K562 (cell line): ENCODE data around the gene PRODH2. TPM values are rescaled to one million over a fixed set of nuclear protein-coding genes. Genes with fewer than 3 reads are reported as not detected.

ENCODE experiments used
- ATAC-seq: fragments of 200-7000 bp; cut with Tn5 transposase; 3 replicates; pipeline ENCODE4 v1.9.1; 2020; ENCODE audit warnings: moderate library complexity
- BruUV-seq: library from RNA; stranded (reverse); fragments of 400-500 nt; replicated peaks from 2 replicates; lab custom pipeline; 2021; lab: Mats Ljungman, UMichigan
- CTCF ChIA-PET: fragments of 300-600 bp; formaldehyde crosslinking; extraction: SDS; loops from one replicate; lab custom pipeline; 2021; ENCODE audit warnings: low intra/inter-chr PET ratio; lab: Yijun Ruan, JAX
- POLR2A ChIA-PET: fragments of 300-600, 350-650 bp; sonication (Branson Sonifier 250); formaldehyde crosslinking; extraction: SDS; loops from one replicate; lab custom pipeline; 2021; ENCODE audit warnings: antibody characterized with exemption, inconsistent platforms; lab: Yijun Ruan, JAX
- DNase-seq, 4 experiments: peaks; one replicate each; pipeline versions ENCODE4 v3.0.0 to v3.0.0-alpha.2; 2011 to 2018; ENCODE audit warnings: low spot score in 3 of 4, mixed read lengths in 3 of 4; ENCODE audit errors: extremely low read depth in 1 of 4
- FAIRE-seq: peaks from 2 replicates; lab custom pipeline; 2011; peaks lifted over from hg19 to GRCh38; lab: Jason Lieb, UNC
- H2AFZ ChIP-seq: 2 replicates; pipeline ENCODE4 v1.6.0; 2011; ENCODE audit warnings: low read depth, low read length, control low read depth, inconsistent platforms
- H3K27ac ChIP-seq: fragments of 200-600 bp; 3 replicates; pipeline ENCODE4 v1.8.0; 2011; ENCODE audit warnings: low read depth, mild to moderate bottlenecking, control low read depth, inconsistent platforms, low read length, moderate library complexity, mixed read lengths; ENCODE audit errors: extremely low read depth
- H3K27me3 ChIP-seq, 2 experiments: fragments of 300-600 bp in 1 of 2; 2 replicates in 1 of 2; 3 replicates in 1 of 2; pipeline versions ENCODE4 v1.6.0 to v1.8.0; 2011; ENCODE audit warnings: inconsistent platforms in 2 of 2, low read length in 2 of 2, mild to moderate bottlenecking in 1 of 2, mixed read lengths in 1 of 2, moderate library complexity in 1 of 2; ENCODE audit not compliant: control insufficient read depth in 2 of 2, insufficient read depth in 2 of 2
- H3K36me3 ChIP-seq: fragments of 300-600 bp; 3 replicates; pipeline ENCODE4 v1.8.0; 2011; ENCODE audit warnings: mild to moderate bottlenecking, low read length, inconsistent platforms; ENCODE audit not compliant: control insufficient read depth, insufficient read depth
- H3K4me1 ChIP-seq, 2 experiments: fragments of 200-600 bp in 1 of 2; replicated peaks in 1 of 2; 2 replicates in 1 of 2; 3 replicates in 1 of 2; pipeline versions ENCODE4 v1.5.1 to v1.8.0; 2011; ENCODE audit warnings: inconsistent platforms in 2 of 2, low read length in 2 of 2, mild to moderate bottlenecking in 1 of 2, mixed read lengths in 1 of 2, moderate library complexity in 1 of 2; ENCODE audit not compliant: control insufficient read depth in 2 of 2, insufficient read depth in 2 of 2
- H3K4me2 ChIP-seq: 2 replicates; pipeline ENCODE4 v1.6.1; 2011; ENCODE audit warnings: low read length, control low read depth, inconsistent platforms, mixed read lengths; ENCODE audit not compliant: insufficient read depth
- H3K4me3 ChIP-seq: fragments of 200-600 bp; sonication (generic), shearing (Covaris generic); 2 replicates; pipeline ENCODE4 v1.5.1; 2016; ENCODE audit warnings: control low read depth, inconsistent platforms
- H3K79me2 ChIP-seq: fragments of 200-600 bp; 3 replicates; pipeline ENCODE4 v1.8.0; 2011; ENCODE audit warnings: low read length, inconsistent platforms; ENCODE audit not compliant: control insufficient read depth, insufficient read depth
- H3K9ac ChIP-seq, 2 experiments: 2 replicates each; pipeline versions ENCODE4 v1.6.0 to v1.6.1; 2011; ENCODE audit warnings: low read depth in 2 of 2, low read length in 2 of 2, control low read depth in 1 of 2, inconsistent platforms in 1 of 2, mild to moderate bottlenecking in 1 of 2, mixed read lengths in 1 of 2; ENCODE audit not compliant: insufficient read depth in 1 of 2
- H3K9me1 ChIP-seq: one replicate; pipeline ENCODE4 v1.6.0; 2011; ENCODE audit warnings: inconsistent platforms, mild to moderate bottlenecking, low read length, moderate library complexity; ENCODE audit not compliant: control insufficient read depth, insufficient read depth
- H3K9me3 ChIP-seq: replicated peaks from 2 replicates; pipeline ENCODE4 v1.5.1; 2011; ENCODE audit warnings: low read depth, low read length, inconsistent platforms; ENCODE audit not compliant: control insufficient read depth, insufficient read depth
- H4K20me1 ChIP-seq: replicated peaks from 2 replicates; pipeline ENCODE4 v1.6.1; 2011; ENCODE audit warnings: low read length, inconsistent platforms, mixed read lengths; ENCODE audit not compliant: control insufficient read depth, insufficient read depth
- REST ChIP-seq, 2 experiments: fragments of 450-650 bp; formaldehyde crosslinking in 1 of 2; IDR thresholded peaks; 2 replicates each; pipeline versions ENCODE4 v1.4.0 to v1.6.1; 2014 to 2020; ENCODE audit warnings: mild to moderate bottlenecking in 2 of 2, borderline replicate concordance in 1 of 2, low read depth in 1 of 2
- SMARCA5 ChIP-seq: fragments of 450-650 bp; IDR thresholded peaks from 2 replicates; pipeline ENCODE4 v1.6.1; 2016
- ZNF140 ChIP-seq: fragments of 250-450 bp; sonication (Bioruptor Pico); IDR thresholded peaks from 2 replicates; pipeline ENCODE4 v1.8.0; 2021; ENCODE audit warnings: moderate library complexity, mild to moderate bottlenecking, inconsistent platforms
- ZNF263 ChIP-seq: sonication (generic); formaldehyde crosslinking; IDR thresholded peaks from 2 replicates; pipeline ENCODE4 v1.8.0; 2022; ENCODE audit warnings: mild to moderate bottlenecking, missing genetic modification reagents, borderline replicate concordance
- ZNF347 ChIP-seq: fragments of 450-650 bp; formaldehyde crosslinking; IDR thresholded peaks from 2 replicates; pipeline ENCODE4 v1.4.0; 2020; ENCODE audit warnings: low read depth, mild to moderate bottlenecking, moderate library complexity
- ZNF655 ChIP-seq: fragments of 250-450 bp; sonication (Bioruptor Pico); IDR thresholded peaks from 2 replicates; pipeline ENCODE4 v1.5.0; 2021
- WGBS: fragments of 100-300 bp; shearing (Covaris generic); methylation state at CpG from one replicate; pipeline ENCODE4 v1.1.6; 2016; ENCODE audit warnings: low coverage, mixed read lengths; ENCODE audit not compliant: insufficient coverage; ENCODE audit errors: missing lambda C conversion rate; 5-methylcytosine and 5-hydroxymethylcytosine counted together
- in situ Hi-C: fragments of 300-500 bp; cut with MboI; formaldehyde crosslinking; loops from 4 replicates; pipeline ENCODE4 v1.15.0; 2018; ENCODE audit warnings: inconsistent platforms, mixed read lengths
- intact Hi-C: fragments of 100-400 bp; cut with micrococcal nuclease; formaldehyde crosslinking; loops from 2 replicates; pipeline ENCODE4 v1.14.2; 2022
- polyA plus RNA-seq, 8 experiments: library from polyadenylated mRNA; depleted of rRNA in 4 of 8; stranded (reverse) in 5 of 8; unstranded in 3 of 8; fragments of >200 nt; fragmentation: Nextera tagmentation in 2 of 8; fragmentation: Illumina TruSeq in 1 of 8; extraction: Ambion mirVana in 2 of 8; extraction: Trizol in 1 of 8; gene quantifications; 2 replicates each; pipeline versions ENCODE4 v1.2.1 to v1.2.3, GENCODE V29; 2011 to 2014; ENCODE audit warnings: inconsistent platforms in 1 of 8, missing spikeins in 1 of 8
- total RNA-seq, 7 experiments: library from RNA; depleted of rRNA in 6 of 7; stranded (reverse); fragments of >200 nt in 6 of 7; fragmentation: Illumina TruSeq in 2 of 7; extraction: Trizol in 2 of 7; gene quantifications; 2 replicates each; pipeline versions ENCODE4 v1.2.1 to v1.2.3, GENCODE V29; 2011 to 2021; ENCODE audit warnings: low replicate concordance in 1 of 7
- TF ChIP-seq, protein P1 (sequence below): fragments of 250-450 bp; sonication (Bioruptor Pico); IDR thresholded peaks from 2 replicates; pipeline ENCODE4 v1.4.0; 2020; ENCODE audit warnings: mild to moderate bottlenecking, moderate library complexity

Gene PRODH2
- total and polyA plus RNA-seq, 9 of the 15 experiments (the other 6 are each of a cell fraction or from before 2014, with no cell fraction given), result not detected

DNA sequence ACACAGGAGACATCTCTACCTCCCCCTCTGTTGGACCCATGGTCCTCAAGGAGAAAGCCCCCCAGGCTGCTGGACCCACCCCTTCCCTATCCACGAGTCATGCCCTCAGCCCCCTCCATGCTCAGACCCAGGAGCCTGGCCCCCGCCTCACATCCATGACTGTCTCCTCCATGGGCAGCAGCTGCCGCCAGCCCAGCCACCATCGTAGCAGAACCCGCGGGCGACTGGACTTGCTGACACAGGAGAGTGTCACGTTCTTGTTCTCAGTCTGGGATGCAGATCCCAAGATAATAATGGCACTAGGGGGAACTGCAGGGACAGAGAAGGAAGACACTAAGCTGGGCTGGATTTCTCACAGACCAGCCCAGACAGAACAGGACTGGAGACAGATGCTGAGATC is 35.8 kb upstream of the PRODH2 start:
- TF ChIP-seq ZNF140 (CRISPR knock-in tag), result no peak
- TF ChIP-seq, protein P1, sequence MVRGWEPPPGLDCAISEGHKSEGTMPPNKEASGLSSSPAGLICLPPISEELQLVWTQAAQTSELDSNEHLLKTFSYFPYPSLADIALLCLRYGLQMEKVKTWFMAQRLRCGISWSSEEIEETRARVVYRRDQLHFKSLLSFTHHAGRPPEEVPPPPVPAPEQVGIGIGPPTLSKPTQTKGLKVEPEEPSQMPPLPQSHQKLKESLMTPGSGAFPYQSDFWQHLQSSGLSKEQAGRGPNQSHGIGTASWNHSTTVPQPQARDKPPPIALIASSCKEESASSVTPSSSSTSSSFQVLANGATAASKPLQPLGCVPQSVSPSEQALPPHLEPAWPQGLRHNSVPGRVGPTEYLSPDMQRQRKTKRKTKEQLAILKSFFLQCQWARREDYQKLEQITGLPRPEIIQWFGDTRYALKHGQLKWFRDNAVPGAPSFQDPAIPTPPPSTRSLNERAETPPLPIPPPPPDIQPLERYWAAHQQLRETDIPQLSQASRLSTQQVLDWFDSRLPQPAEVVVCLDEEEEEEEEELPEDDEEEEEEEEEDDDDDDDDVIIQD (CRISPR knock-in tag), result no peak
- TF ChIP-seq ZNF655 (CRISPR knock-in tag), result no peak
- TF ChIP-seq SMARCA5, result no peak
- TF ChIP-seq REST (IDR thresholded peaks at IDR 0.05; ENCODE audit: borderline replicate concordance), result no peak
- no peak for TF ChIP-seq REST (CRISPR knock-in tag; IDR thresholded peaks at IDR 0.05; ENCODE audit: low read depth)
- TF ChIP-seq ZNF347 (CRISPR knock-in tag), result no peak
- no peak for TF ChIP-seq ZNF263 (CRISPR knock-in tag)
- TF ChIP-seq, all 486 proteins: peak for 0
- BruUV-seq, result no TSS peak
- no peak for FAIRE-seq
- H3K36me3 ChIP-seq, result no peaks in the 10 kb centered on the region
- H3K4me3 ChIP-seq, result no peak overlapping the region
- no peak overlapping the region for H2AFZ ChIP-seq
- no peaks in the 10 kb centered on the region for H3K9me3 ChIP-seq
- H3K9ac ChIP-seq, result no peak overlapping the region
- in situ Hi-C loops (no loop called here), intact Hi-C loops (no loop called here)
- WGBS, result under 1% methylated on average over 8 of the region's 8 CpGs
- H3K79me2 ChIP-seq, result no peaks in the 10 kb centered on the region
- H3K27me3 ChIP-seq, result peaks cover 32 to 62% of the 10 kb centered on the region in 2 experiments
- no peak for ATAC-seq
- no peak overlapping the region for H3K4me2 ChIP-seq
- no peak for DNase-seq
- peaks cover 8% of the 10 kb centered on the region for H3K9me1 ChIP-seq
- H4K20me1 ChIP-seq, result peaks cover 16% of the 10 kb centered on the region
- no peak overlapping the region for H3K27ac ChIP-seq
- CTCF ChIA-PET, result no interaction called here
- POLR2A ChIA-PET, result interaction anchor here (1.0 to 1.1 kb wide), 2 partner anchors 12 to 176 kb away, joined by 3 to 7 read pairs; no protein-coding TSS in a partner anchor
- peaks cover 9 to 38% of the 10 kb centered on the region in 2 experiments for H3K4me1 ChIP-seq
